Measurements from ENCODE around the gene WDR91.
A peak's percentile ranks its signal among the peaks of the same experiment; 100 is the strongest.

The WDR91 gene

GRCh38 chr7:135170274-135170997, 40.9 kb downstream of the WDR91 start, which contains the start of gene CYREN:
CYREN (minus strand) TSS chr7:135170707; CDS start chr7:135168922, 1,785 bp downstream.
- TF ChIP-seq CTCF (IDR thresholded peaks at IDR 0.05; ENCODE audit: borderline replicate concordance, insufficient read depth, low read depth, low read length): peak; percentile 66
- H3K4me3 ChIP-seq (ENCODE audit: low read depth, low read length): peak within 1 kb of the TSS; percentile 70

- TF ChIP-seq CTCF (IDR thresholded peaks at IDR 0.05; ENCODE audit: borderline replicate concordance, insufficient read depth, low read depth, low read length): no peak
- H3K4me3 ChIP-seq (ENCODE audit: low read depth, low read length): peak overlapping the region; percentile 70
Measured at GRCh38 chr7:135169964-135170273, 41.4 kb downstream of the WDR91 start.

GRCh38 chr7:135169141-135169963, 42.0 kb downstream of the WDR91 start:
- peak; percentile 91 for TF ChIP-seq CTCF (IDR thresholded peaks at IDR 0.05; ENCODE audit: borderline replicate concordance, insufficient read depth, low read depth, low read length)
- peak overlapping the region; percentile 70 for H3K4me3 ChIP-seq (ENCODE audit: low read depth, low read length)

- no peak for TF ChIP-seq CTCF (IDR thresholded peaks at IDR 0.05; ENCODE audit: borderline replicate concordance, insufficient read depth, low read depth, low read length)
- H3K4me3 ChIP-seq (ENCODE audit: low read depth, low read length): peak overlapping the region; percentile 70
Measured at GRCh38 chr7:135168489-135169140, 42.7 kb downstream of the WDR91 start.

GRCh38 chr7:135168001-135168400, 43.3 kb downstream of the WDR91 start:
- no peak for TF ChIP-seq CTCF (IDR thresholded peaks at IDR 0.05; ENCODE audit: borderline replicate concordance, insufficient read depth, low read depth, low read length)
- no peak overlapping the region for H3K4me3 ChIP-seq (ENCODE audit: low read depth, low read length)

GRCh38 chr7:135167365-135167917, 43.9 kb downstream of the WDR91 start:
- TF ChIP-seq CTCF (IDR thresholded peaks at IDR 0.05; ENCODE audit: borderline replicate concordance, insufficient read depth, low read depth, low read length): no peak
- no peak overlapping the region for H3K4me3 ChIP-seq (ENCODE audit: low read depth, low read length)
